Endometrium (tissue), 2 donors: Measurements from ENCODE around the gene PMEPA1.

Experiments used
- FAIRE-seq: peaks from 2 replicates; lab custom pipeline; 2012; peaks lifted over from hg19 to GRCh38; lab: Jason Lieb, UNC
- donor health status: control.
- donor health status: control.

The PMEPA1 gene

DNA sequence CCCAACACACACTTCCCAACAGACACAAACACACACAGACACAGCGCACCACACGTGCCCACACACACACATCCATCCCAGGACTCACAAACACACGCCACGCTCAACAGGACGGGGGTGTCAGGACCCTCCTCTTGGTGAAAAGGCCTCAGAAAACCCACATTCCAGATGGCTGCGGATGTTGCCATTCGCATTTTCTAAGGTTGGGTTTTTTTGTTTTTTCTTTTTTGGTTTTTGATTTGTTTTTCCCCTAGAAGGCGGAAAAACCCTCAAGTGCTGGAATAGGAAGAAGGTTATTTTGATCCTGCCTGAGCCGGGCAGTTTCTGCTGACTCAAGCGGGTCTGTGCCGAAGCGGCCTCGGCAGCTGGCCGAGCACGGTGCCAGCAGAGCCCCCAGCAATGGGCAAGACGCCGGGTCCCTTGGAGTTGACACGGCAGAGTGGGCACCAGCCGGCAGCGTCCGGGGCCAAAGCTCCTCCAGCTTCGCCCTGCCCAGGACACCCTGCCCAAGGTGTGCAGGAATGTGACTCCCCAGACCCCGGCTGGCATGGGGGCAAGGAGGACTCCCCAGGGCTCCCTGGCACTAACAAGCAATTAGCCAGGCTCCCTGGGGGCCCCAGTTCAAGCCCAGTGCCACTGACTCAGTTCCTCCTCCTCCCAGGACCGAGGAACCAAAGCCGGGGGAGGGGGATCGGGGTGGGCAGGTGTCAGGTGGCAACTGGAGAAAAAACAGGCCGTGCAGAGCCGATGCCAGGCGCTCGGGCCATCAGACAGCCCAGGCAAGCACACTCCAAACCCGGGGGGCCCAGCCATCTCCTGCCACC lies 48.7 kb downstream of the PMEPA1 start:
- FAIRE-seq: no peak

DNA sequence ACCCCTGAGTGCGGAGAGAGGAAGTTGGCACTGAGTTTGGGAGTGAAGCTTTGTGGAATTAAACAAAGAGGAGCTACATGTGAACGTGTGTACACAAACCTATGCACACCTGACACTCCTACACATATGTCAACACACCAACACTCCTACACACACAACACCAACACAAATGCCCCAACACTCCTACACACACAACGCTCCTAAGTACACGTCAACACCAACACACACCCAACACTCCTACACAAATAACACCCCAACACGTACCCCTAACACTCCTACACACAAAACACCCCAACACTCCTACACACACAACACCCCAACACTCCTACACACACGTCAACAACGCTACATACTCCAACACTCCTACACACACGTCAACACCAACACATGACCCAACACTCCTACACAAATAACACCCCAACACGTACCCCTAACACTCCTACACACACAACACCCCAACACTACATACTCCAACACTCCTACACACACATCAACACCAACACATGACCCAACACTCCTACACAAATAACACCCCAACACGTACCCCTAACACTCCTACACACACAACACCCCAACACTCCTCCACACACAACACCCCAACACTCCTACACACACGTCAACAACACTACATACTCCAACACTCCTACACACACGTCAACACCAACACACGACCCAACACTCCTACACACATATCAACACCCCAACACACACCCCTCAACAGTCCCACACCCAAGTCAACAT lies 49.5 kb downstream of the PMEPA1 start:
- FAIRE-seq: no peak

DNA sequence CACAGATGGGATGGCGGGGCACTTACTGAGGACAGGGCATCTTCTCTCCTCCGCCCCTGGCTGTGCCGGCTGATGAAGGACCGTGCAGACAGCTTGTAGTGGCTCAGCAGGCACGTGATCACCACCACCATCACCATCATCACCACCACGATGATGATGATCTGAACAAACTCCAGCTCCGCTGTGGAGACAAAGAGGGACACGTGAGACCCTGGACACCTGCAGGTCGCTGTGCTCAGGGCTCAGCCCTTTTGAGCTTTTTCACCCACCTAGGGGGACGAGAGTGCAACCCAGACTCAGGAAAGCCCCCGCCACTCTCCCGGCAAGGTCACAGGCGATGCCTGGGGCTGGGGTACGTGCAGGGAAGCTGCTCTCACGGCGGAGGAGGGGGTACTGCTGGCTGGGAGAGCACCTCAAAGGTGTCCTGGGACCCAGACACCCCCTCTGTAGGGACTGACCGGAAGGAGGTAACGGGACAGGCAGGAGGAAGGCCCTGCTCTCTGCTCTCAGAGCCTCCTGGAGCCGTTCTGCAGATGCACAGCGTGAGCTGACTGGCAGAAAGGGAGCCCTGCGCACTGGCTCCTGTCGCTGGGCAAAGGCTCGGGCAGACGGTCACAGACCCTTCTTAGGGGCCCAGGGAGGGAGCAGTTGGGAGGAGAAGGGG lies 50.2 kb downstream of the PMEPA1 start:
- FAIRE-seq: no peak

DNA sequence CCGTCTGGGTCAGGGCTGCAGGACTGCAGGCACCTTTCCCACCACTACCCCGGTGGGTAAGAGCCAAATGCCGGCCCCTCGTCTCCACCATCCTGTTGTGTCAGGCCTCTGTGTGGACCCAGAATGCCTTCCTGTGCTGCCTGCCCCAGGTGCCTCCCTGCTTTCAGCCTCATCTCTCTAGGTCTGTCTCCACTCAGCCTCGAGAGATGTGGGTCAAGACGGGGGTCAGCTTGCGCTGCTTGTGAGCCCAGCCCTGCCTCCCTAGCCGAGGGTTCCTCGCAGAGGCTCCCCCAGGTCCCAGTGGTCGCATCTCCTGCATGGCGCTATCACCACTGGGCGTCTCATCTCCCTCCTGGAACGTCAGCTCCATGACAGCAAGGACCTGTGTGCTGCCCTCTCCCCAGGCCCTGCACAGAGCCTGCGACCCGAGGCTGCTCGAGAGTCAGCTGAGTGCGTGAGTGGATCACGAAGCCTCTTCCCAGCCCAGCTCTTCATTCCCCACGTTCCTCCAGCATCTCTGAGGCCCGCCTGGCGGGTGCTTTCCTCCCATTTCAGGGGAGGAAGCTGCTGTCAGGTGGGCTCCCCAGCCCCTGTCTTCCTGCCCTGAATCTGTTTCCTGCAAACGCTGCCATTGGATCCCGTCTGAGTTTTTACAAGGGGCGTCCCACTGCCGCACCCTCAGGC lies 50.8 kb downstream of the PMEPA1 start:
- no peak for FAIRE-seq

DNA sequence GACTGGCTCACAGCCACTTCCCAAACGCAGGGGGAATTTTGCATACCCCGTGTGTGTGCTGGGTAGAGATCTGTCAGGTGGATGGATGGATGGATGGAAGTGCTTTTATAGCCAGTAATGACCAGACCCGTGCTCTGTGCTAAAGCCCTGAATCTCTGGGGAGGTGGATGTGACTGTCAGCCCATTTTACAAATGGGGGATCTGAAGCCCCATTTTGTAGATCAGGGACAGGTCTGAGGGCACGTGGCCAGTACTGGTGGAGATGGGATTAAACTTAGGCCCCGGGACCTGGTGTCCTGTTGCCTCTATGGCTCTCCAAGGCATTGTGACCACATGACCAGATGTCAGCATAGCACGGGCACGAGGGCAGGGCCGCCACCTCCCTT lies 51.4 kb downstream of the PMEPA1 start:
- FAIRE-seq: no peak

DNA sequence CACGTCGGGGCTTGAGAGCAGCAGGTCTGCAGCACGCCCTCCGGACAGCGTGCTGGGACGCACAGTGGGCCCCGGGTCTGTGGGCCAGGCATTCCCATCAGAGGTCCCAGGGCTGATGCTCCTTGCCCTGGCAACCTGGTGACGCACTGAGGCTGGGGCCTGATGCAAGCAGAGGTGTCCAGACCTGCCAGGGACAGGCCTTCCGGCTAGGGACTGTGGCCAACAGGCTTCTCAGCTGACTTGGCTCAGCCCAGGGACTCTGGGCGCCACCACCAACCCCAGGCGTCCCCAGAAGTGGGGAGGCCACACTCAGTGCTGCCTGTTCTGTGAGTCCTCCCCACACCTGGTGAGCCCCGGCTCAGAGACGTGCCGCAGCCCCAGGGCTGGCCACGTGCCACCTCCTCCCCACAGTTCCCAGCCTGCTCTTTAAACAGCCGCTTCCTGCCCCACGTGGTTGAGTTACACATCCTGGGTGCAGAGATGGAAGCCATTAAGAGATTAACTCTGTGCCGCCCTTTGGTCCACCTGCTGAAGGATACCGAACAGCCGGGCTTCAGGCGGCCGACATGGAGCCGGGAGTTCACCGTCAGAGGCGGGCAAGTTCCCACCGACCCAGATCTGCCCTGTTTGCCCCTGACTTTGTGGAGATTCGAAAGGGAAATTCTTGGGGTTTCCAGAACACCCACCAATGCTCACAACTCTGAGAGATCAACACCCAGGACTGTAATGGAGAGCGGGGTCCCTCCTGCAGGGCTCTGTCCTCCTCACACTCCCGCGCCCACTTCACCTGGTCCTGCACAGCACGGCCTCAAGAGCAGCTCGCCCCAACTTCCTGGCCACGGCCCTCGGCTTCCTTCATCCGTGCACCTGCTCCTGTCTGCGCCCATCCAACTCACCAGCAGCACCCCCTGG lies 52.0 kb downstream of the PMEPA1 start:
- FAIRE-seq: no peak

DNA sequence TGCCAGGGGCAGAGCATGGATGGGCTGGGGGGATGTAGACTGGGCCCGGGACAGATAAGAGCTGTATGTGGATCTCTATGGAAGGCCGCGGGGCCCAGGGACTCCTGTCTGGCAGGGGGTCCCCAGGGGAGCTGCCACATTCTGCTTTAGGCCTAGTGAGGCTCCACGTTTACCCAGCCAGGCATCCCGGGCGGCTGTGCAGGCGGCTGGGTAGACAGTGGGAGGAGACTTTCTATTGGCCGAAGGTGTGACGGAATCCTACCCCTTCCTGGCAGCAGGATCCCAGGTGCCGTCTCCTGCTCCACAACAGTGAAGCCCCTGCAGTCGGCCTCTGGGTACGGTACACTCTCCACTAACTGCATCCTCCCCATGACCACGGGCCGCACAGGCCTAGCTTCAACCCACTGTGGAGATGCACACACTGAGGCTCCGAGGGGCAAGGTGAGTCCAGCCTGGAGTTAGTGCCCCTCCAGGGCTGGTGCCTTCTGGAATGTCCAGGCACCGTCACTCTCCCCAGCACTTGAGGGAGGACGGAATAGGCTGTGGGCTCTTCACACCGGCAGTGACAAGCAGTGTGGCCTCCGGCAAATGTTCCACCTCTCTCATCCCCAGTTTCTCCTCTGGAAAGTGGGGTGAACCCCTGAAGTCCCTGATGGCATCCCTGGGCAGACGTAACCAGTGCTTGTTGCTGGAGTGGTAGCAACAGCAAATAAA lies 52.8 kb downstream of the PMEPA1 start:
- FAIRE-seq: no peak

DNA sequence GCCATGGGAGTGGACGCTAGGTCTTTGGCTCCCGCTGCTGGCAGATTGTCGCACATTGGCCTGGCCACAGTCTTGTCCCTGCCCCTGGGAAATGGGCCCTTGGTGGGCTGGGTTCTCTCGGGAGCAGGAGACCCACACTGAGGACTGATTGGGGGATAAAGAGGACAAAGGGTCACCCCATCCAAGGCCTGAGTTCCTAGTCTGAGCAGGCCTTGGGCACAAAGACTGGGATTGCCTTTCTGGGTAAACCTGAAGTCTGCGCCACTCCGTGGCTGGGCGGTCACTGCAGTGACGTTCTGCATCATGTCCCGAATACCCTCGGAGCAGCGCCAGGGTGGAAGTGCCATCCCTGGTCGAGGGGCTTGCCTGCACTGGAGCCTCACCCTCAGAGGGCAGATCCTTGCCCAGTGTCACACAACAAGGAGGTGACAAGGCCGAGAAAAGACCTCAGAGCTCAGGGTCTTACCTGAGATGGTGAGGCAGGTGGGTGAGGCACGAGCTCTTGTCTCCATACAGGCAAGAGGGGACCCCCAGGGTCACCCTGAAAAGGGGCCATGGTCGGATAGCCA lies 53.5 kb downstream of the PMEPA1 start:
- FAIRE-seq: no peak

DNA sequence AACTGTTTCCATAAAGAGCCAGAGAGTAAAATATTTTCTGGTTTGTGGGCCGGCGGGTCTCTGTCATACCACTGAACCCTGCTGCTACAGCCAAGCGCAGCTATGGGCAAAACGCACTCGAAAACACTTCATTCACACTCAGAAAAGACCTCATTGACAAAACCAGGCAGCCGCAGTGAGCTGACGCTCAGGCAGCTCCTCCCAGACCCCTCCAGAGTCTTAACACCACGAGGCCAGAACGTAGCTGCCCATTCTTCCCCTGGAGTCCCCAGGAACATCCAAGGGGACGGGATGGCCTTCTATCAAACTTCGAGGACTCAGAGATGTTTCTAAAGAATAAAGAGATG lies 54.0 kb downstream of the PMEPA1 start:
- no peak for FAIRE-seq

DNA sequence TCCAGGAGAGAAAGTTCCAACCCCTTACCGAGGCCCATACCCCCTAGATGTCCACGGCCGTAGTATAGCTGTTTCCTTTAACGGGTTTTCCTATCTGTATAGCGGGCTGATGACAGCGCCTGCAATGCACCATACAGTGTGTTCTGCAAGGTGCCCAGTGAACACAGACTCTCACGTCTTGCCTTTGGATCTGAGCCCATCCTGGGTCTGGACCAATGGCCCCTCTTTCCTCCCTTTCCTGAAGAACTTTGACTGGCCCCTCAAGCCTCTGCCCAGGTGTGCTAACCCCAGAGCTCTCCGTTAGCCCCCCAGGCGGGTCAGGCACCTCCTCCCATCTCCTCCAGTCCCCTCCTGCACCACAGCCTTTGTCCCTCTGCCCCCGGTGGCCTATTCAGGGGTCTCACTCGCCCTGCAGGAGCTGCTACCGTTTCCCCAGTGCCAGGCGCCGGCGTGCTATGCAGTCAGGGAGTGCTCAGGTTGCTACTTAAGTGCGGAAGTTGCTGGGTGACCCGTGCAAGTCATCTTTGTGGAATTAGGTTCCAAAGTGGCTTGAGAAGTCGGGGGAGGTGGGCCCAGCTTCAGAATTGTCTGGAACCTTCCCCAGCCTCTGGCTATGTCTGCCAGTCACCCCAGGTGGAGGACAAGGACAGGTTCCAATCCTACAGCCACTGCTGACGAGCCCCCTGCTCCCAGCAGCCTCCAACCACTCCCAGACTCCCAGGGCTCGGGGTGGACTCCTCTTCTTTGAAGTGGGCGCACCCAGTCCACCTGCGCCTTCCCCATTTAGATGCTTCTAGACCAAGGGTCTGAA lies 54.6 kb downstream of the PMEPA1 start:
- FAIRE-seq: no peak

DNA sequence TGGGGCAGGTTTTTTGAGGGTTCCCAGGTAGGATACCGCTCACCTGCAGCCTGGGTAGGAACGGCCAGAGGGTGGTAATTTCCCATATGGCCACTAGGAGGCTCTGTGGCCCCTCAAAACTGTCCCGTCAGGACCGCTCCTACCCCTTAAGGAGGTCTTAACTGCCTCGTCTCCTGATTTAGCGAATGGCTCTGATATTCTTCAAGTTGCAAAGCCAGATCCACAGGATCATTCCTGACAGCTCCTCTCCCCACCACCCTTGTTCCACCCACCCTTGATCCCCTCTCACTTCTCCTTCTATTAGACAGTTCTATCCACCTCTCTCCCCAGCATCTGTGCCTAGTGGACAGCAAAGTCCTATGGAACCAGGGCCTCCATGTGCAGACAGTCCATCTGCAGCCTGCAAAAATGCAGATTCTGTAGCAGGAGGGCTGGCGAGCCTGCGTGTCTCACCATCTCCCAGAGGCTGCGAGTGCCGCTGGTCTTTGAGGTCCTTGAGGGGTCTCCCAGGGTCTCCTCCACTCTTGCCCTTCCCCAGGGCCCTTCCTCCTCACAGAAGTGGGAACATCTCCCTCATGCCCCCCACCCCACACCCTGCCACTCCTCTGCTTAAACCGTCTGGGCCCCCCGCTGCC lies 55.3 kb downstream of the PMEPA1 start:
- no peak for FAIRE-seq

DNA sequence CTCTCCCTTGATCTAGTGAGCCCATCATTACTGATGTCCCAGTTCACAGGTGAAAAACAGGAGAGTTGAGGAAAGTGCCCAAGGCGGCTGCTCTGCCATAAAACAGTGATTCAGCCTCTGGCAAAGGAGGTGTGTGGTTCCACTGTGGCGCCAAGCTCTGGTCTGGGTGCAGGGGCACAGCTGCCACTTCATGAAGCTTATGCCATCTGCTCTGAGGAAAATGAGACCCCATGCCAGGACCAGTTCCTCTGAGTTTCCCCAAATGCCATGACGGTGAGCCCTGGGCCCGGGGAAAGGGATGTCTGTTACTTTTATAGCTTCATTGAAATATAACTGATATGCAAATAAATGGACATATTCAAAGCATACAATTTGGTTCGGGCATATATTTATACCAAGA lies 55.9 kb downstream of the PMEPA1 start:
- FAIRE-seq: no peak

DNA sequence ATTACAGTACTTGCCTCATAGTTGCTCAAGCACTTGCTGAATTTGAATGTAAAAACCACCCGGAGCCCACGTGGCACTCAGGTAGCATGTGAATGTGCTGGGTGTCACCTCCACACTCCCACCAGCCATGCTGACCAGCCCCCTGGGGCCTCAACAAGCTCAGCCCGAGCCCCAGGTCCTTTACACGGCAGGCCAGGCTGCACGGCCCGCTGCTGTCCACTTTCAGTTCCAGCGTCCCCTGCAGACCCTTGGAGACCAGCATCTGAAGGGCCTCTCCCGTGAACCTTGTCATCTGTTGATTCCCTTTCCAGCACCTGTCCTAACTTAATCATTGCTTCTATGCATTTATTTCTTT lies 56.3 kb downstream of the PMEPA1 start:
- no peak for FAIRE-seq

DNA sequence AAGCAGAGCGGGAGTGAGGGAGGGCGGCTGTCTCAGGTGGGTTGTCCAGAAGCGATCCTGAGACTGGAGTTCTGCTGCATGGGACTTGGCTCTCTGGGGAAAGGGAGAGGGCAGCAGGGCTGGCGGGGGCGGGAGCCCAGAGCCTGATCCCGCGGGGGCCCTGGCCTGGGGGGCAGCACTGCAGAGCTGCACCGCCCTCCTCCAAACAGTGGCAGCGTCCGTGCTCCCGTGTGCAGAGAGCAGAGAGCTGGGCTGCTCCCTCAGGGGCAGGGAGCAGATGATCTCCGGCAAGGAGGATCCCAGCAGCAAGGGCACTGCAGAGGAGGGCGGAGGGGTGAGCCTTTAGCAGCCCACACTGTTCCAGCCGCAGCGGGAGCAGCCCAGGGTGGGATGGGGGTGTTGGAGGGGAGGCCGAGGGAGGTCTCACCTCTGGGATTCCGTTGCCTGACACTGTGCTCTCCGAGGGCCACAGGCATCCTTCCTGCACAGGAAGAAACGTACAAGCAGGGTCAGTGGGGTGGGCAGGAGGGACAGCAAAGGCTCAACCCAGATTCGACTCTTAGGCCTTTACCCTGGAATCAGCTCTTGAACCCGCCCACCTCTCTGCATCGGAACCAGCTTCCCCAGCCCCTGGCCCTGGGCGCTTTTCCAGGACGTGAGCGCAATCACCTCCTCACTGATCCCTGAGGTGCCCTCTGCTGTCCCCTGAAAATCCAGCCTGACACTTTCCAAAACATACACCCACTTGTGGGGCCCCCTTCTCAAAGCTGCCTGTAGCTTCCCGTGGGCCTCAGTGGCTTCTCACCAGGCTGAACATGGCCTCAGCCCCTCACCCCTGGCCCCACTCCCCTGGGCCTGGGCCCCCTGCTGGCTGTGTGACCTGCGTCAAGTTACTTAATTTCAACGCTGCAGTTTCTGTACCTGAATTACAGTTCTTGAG lies 56.9 kb downstream of the PMEPA1 start:
- no peak for FAIRE-seq

DNA sequence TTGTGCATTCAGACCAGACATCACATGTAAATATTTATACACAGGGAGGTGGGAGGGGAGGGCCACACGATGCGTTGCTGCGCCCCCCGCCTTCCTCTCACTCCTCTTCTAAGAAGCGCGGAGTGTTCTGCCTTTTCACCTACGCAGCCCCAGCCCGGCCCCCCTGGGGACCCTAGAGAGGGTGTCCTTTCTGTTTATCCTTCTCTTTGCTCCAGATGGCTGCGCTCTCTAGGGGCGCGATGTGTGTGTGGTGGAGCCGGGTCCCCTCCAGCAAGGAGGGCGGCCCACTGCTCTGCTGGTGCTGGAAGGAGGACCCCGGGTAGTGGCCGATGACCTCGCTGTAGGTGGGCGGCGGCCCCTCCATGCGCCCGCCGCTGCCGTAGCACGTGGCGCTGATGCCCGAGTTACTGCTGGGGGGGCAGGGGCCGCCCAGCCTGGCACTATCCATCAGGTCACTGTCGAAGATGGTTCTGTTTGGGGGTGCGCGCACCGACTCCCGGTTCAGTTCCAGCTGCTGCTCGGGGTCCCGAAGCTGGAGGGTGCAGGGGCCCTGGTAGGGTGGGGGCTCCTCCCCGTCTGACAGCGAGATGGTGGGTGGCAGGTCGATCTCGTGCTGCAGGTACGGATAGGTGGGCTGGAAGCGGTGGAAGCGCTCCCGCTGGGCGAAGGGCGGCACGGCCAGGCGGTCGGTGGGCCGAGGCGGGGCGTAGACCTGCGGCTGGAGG lies 57.8 kb downstream of the PMEPA1 start:
- FAIRE-seq: no peak

DNA sequence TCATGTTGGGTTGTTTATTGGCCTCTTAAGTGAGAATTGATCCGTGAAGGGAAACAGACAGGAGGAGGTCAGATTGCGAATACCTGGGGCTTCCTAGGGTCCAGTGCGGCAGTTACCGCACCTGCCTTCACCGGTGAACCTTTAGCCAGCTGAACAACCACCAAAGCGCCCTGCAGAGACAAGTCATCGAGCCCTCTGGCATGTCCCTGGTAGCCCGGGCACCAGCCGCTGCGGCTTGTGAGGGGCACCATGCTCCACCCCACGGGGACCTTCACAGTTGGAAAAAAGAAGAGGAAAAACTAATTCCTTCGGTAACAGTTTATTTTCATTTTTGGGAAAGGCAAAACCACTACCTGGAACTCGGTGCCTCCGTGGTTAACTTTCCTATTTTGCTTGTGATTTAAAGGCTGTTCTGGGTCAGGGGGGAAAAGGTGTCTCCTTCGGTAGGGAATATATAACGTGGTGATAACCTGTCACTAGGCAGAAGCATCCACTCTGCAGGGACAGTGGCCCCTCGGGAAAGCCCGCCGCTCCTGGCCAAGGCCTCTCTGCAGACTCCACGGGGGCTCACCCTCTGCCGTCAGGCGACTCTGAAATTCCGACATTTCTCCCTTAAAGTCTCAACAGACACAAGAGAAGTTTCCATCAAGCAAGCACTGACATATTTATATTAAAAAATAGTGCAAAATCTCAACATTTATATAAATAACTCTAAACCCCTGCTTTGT lies 58.9 kb downstream of the PMEPA1 start:
- FAIRE-seq: no peak

DNA sequence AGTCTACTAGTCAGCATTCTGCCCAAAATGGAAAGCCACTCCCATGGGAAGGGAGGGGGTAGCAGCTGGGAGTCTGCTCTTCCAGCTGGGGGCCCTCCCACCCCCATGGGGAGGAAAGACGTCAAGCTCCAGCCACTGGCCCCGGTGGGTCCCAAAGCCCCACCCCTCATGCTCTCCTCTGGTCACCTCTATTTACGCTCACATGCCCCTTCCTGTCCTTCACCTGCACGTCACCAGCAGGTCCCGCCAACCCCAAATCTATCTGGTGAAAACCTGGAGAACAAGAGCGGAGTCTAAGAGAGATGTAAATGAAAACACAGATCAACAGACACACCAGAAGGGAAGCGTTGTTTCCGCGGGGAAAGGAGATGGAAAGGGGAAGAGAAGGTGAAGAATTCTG lies 59.5 kb downstream of the PMEPA1 start:
- FAIRE-seq: no peak
